ENCODE data around the gene NKD1. TPM values are rescaled to one million over a fixed set of nuclear protein-coding genes. Genes with fewer than 3 reads are reported as not detected.

The NKD1 gene
- polyA plus RNA-seq, 1 experiment: 0.11 TPM

DNA sequence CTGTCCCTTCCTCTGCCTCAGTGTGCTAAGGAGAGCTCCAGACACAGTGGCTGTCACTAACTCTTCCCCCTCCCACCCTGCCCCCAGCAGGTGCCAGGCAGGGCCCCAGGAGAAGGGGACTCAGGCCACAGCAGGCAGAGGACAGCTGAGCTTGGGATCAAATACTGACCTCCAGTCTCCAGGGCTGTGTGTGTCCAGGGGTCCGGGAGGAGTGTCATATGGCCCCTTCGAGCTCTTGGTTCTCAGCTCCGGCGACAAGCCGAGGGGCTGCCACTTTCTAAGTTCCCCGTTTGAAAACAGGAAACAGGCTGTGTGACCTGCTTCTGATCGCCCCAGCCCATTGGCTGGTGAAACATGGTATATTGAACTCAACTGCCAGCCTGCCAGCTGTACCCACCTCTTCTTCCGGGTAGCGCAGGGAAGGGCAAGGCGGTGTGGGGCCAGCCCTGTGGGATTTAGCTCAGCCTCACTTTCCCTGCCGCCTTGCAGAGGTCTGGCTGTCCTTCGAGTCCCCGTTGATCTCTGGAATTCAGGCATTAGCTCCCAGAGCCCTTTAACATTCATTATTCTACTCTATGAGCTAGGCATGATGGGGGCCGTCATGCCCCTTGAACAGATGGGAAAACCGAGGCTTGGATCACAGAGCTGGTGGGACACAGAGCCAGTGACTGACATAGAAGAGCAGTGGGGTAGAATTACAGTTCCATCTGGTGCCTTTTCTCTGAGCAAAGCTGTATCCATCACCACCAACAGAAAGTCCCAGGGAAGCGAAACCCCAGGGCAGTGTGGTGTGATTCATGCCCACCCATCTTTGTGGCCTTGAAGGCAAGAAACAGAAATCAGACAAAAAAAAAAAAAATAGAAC is 133.1 kb downstream of the NKD1 start, which contains the start of gene SNX20:
SNX20 (minus strand) TSS at position 292 of the 865 bp plus-strand sequence. CDS start 3,786 bp downstream, outside the sequence.
- Histone ChIP-seq H3K36me3 (ENCODE audit: control insufficient read depth, insufficient read depth, low read length) (no peaks in the 10 kb centered on the region), H3K27me3 (ENCODE audit: control insufficient read depth, insufficient read depth, low read length) (no peaks in the 10 kb centered on the region), H3K4me3 (ENCODE audit: low read depth, low read length) (no peak within 1 kb of the TSS)
- CTCF ChIA-PET: interaction anchor here (1.1 to 9.8 kb wide), 3 partner anchors 10 to 125 kb away, joined by 3 to 105 read pairs (median 4); no protein-coding TSS in a partner anchor
- no peak for DNase-seq (ENCODE audit: low read depth)
- TF ChIP-seq, protein P1, sequence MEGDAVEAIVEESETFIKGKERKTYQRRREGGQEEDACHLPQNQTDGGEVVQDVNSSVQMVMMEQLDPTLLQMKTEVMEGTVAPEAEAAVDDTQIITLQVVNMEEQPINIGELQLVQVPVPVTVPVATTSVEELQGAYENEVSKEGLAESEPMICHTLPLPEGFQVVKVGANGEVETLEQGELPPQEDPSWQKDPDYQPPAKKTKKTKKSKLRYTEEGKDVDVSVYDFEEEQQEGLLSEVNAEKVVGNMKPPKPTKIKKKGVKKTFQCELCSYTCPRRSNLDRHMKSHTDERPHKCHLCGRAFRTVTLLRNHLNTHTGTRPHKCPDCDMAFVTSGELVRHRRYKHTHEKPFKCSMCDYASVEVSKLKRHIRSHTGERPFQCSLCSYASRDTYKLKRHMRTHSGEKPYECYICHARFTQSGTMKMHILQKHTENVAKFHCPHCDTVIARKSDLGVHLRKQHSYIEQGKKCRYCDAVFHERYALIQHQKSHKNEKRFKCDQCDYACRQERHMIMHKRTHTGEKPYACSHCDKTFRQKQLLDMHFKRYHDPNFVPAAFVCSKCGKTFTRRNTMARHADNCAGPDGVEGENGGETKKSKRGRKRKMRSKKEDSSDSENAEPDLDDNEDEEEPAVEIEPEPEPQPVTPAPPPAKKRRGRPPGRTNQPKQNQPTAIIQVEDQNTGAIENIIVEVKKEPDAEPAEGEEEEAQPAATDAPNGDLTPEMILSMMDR (IDR thresholded peaks at IDR 0.05; ENCODE audit: insufficient read depth, low read depth, low read length): no peak
- POLR2A ChIA-PET: no interaction called here

GRCh38 chr16:50683689-50684374 is 135.6 kb downstream of the NKD1 start:
- TF ChIP-seq, protein P1 (IDR thresholded peaks at IDR 0.05; ENCODE audit: insufficient read depth, low read depth, low read length): no peak
- ChIA-PET POLR2A (no interaction called here), CTCF (interaction anchor here (1.1 kb wide), 1 partner anchor 122 kb away, joined by 3 read pairs; no protein-coding TSS in a partner anchor)
- Histone ChIP-seq H3K4me3 (ENCODE audit: low read depth, low read length) (no peak overlapping the region), H3K36me3 (ENCODE audit: control insufficient read depth, insufficient read depth, low read length) (no peaks in the 10 kb centered on the region), H3K27me3 (ENCODE audit: control insufficient read depth, insufficient read depth, low read length) (peaks cover 2% of the 10 kb centered on the region)
- DNase-seq (ENCODE audit: low read depth): no peak

GRCh38 chr16:50684823-50685461 is 136.7 kb downstream of the NKD1 start:
- CTCF ChIA-PET: interaction anchor here (2.0 kb wide), 1 partner anchor 20 kb away, joined by 6 read pairs; no protein-coding TSS in a partner anchor
- Histone ChIP-seq H3K36me3 (ENCODE audit: control insufficient read depth, insufficient read depth, low read length) (no peaks in the 10 kb centered on the region), H3K4me3 (ENCODE audit: low read depth, low read length) (no peak overlapping the region), H3K27me3 (ENCODE audit: control insufficient read depth, insufficient read depth, low read length) (peaks cover 2% of the 10 kb centered on the region)
- POLR2A ChIA-PET: no interaction called here
- TF ChIP-seq, protein P1 (IDR thresholded peaks at IDR 0.05; ENCODE audit: insufficient read depth, low read depth, low read length): no peak
- DNase-seq (ENCODE audit: low read depth): no peak

GRCh38 chr16:50685462-50686063 is 137.4 kb downstream of the NKD1 start:
- Histone ChIP-seq H3K27me3 (ENCODE audit: control insufficient read depth, insufficient read depth, low read length) (peaks cover 2% of the 10 kb centered on the region), H3K36me3 (ENCODE audit: control insufficient read depth, insufficient read depth, low read length) (no peaks in the 10 kb centered on the region), H3K4me3 (ENCODE audit: low read depth, low read length) (no peak overlapping the region)
- ChIA-PET CTCF (interaction anchor here (2.0 kb wide), 1 partner anchor 20 kb away, joined by 6 read pairs; no protein-coding TSS in a partner anchor), POLR2A (no interaction called here)
- DNase-seq (ENCODE audit: low read depth): no peak
- TF ChIP-seq, protein P1 (IDR thresholded peaks at IDR 0.05; ENCODE audit: insufficient read depth, low read depth, low read length): no peak

Data from BJ (cell line).